ENCODE measurements around the gene ACTN4.

ACTN4 gene

GRCh38 chr19:38635483-38636399, 11.7 kb upstream of the ACTN4 start:
- DNase-seq (ENCODE audit: low read depth in 2 of 2) = no peak

- no peak for DNase-seq (ENCODE audit: low read depth in 2 of 2)
Measured at GRCh38 chr19:38638461-38638860, 9.0 kb upstream of the ACTN4 start.

DNA sequence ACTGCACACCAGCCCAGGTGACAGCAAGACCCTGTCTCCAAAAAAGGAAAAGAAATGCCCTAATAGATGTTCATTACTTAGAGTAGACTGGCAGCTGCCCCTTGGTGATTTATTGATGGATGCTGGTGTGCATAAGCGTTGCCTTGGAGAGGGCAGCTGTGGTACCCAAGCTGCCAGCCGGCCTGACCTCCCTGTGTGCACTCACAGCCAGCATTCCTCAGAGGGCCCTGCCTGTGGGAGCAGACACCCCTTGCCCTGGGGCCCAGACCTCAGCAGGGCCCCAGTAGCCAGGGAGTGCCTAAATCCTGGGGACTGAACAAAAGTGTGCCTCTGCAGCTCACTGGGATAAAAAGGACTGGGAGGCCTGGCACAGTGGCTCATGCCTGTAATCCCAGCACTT, 7.8 kb upstream of the ACTN4 start:
- DNase-seq (ENCODE audit: low read depth in 2 of 2) = no peak

DNA sequence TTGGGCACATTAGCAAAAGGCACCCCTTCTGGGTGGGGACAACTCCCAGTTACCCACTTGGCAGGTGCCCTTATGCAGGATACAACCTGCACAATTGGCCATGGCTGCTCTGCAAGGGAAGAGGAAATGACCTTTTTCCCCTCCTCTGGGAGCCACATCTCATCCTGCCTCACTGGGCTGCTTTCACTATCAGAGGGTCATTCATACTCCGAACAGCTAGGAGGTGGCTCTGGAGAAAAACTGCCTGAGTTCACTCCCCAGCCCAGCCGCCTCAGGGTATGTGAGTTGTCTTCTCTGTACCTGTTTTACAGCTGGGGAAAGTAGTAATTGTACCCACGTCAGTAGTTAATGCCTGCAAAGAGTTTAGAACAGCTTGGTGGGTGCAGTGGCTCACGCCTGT, 7.1 kb upstream of the ACTN4 start:
- DNase-seq (ENCODE audit: low read depth in 2 of 2) = no peak

GRCh38 chr19:38642176-38642575, 5.3 kb upstream of the ACTN4 start:
- DNase-seq (ENCODE audit: low read depth in 2 of 2) = no peak

DNA sequence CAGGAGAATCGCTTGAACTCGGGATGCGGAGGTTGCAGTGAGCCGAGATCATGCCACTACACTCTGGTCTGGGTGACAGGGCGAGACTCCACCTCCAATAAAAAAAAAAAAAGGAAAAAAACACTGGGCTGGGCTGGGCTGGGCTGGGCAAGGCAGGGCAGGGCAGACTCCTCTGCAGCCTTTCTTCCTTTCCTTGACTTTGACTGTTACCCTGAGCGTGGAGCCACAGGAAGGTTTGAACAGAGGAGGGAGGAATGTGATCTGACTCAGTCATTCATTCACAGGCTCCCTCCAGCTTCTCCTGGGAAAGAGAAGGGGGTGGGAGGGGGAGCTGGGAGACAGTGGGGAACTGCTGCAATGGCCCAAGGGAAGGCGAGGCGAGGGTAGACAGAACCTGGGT, 2.7 kb upstream of the ACTN4 start:
- DNase-seq (ENCODE audit: low read depth in 2 of 2) = no peak

GRCh38 chr19:38647966-38648768, 718 bp downstream of the ACTN4 start:
- DNase-seq (ENCODE audit: low read depth in 2 of 2) = no peak

GRCh38 chr19:38648769-38649304, 1.4 kb downstream of the ACTN4 start:
- DNase-seq (ENCODE audit: low read depth in 2 of 2) = no peak

GRCh38 chr19:38649305-38650171, 2.1 kb downstream of the ACTN4 start:
- no peak for DNase-seq (ENCODE audit: low read depth in 2 of 2)

DNA sequence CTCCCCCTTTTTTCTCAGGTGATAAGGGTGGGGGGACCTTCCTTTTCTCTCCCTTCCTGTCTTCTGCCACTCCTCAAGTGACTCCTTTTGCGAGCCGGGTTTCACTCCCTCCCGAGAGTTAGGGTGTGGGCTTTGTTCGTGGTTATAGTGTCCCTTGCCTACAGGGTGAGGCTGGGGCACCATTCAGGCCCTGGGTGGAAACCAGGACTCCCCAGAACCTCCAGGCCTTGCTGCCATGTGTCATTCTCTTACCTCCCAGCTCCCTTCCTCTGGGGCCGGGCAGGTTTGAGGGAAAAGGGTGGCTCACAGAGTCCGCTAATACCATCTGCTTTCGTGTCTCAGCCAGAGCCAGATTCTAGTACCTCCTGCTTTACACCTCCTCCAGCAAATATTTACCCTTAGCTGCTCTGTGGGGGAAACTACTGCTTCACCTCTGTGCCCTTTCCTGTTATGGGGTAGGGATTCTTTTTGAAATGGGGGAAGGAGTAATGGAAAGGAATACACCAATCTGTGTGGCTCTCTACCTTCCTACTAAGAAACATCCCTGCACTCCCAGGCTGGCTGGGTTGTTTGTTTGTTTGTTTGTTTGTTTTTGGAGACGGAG, 2.8 kb downstream of the ACTN4 start:
- no peak for DNase-seq (ENCODE audit: low read depth in 2 of 2)

DNA sequence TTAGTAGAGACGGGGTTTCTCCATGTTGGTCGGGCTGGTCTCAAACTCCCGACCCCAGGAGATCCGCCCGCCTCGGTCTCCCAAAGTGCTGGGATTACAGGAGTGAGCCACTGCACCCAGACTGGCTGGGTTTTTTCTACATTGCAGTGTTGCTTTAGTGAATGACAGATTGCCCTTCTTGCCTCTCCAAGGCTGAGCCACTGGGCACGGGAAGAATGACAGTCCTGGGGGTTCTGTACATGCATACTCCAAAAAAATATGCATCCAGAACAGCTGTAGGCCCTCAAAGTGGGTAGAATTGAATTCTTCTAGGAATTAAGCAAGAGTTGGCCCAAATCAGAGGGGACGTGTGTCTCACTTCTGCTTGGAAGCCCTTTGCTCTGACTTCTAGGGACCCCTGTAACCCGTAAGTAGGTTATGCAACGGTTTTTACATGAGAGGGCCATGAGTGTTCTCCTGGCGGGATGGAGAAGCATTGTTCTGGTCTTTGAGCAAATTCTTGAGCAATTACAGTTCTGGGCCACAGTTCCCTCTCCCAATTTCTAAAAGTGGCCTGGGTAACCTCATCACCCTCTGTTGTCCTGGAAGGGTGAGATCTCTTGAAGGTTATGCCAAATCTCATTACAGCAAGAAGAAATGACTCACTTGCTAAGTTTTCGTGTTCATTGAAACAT, 3.6 kb downstream of the ACTN4 start:
- DNase-seq (ENCODE audit: low read depth in 2 of 2) = no peak

GRCh38 chr19:38653028-38653571, 5.7 kb downstream of the ACTN4 start:
- no peak for DNase-seq (ENCODE audit: low read depth in 2 of 2)

DNA sequence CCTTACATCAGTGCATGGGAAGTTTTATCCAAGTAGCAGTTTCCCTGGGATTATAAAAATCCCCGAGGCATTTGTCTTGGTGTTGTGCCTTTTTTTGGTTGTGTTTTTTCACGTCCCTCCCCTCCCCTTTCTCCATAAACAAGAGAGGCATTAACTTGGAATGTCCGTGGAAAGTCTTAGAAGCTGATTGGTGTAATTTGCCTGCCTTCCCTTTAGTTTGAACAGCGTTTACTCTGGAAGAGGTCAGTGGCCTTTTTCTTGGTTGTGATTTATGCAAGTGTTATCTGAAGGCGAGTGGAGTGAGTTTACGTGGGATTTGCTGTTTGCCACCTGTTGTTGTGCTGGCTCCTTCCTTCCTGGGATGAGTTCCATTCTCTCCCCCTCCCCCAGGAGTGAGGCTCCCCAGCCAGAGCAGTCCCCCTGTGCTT, 7.2 kb downstream of the ACTN4 start:
- no peak for DNase-seq (ENCODE audit: low read depth in 2 of 2)

GRCh38 chr19:38655148-38655824, 7.8 kb downstream of the ACTN4 start:
- no peak for DNase-seq (ENCODE audit: low read depth in 2 of 2)

- no peak for DNase-seq (ENCODE audit: low read depth in 2 of 2)
Measured at GRCh38 chr19:38656171-38656981, 8.9 kb downstream of the ACTN4 start.

DNA sequence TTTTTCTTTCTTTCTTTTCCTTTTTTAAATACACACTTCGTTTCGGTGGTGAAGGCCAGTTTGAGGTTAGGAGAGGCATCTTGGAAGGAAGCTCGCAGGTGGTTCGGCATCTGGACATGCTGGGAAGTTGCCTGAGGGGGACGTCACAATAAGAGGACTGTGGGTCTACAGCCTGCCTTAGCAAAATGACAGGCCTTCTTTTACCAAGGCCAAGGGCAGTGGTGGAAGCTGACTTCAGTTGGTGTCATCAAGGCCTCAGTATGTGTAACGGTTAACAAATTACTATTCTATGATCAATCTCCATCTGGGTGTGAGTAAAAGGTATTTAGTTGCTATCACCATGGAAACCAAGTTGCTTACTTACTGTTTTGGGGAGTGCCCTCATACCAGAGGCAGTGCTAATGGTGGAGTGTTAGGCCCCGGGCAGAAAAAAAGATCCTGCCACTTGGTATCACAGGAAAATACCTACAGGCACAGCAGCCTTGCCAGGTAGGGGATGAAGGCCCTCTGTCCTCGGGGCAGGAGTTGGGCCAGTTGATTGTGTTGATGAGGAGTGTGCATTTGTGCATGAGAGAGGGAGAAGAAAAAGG, 10.3 kb downstream of the ACTN4 start:
- no peak for DNase-seq (ENCODE audit: low read depth in 2 of 2)

- peak; percentile 99 to 100 for DNase-seq (ENCODE audit: low read depth in 2 of 2)
Measured at GRCh38 chr19:38658462-38659306, 11.2 kb downstream of the ACTN4 start.

GRCh38 chr19:38660724-38661123, 13.3 kb downstream of the ACTN4 start:
- no peak for DNase-seq (ENCODE audit: low read depth in 2 of 2)
